Measurements from ENCODE around the gene IGF1R. TPM values are rescaled to one million over a fixed set of nuclear protein-coding genes. Genes with fewer than 3 reads are reported as not detected.

The IGF1R gene
- total RNA-seq, 5 donors from 2014 or later (not counting 1 experiment from before 2014, with no cell fraction given): 40.3 to 97.2 (median 79.4) TPM

- ChIA-PET CTCF (no interaction called here), POLR2A (no interaction called here)
- Histone ChIP-seq H3K27me3 (replicated peaks in 1 of 2; ENCODE audit: control insufficient read depth in 2 of 2, extremely low read depth in 1 of 2, insufficient read depth in 2 of 2, low read length in 1 of 2) (no peaks in the 10 kb centered on the region), H3K36me3 (ENCODE audit: control insufficient read depth in 2 of 2, extremely low read depth in 1 of 2, insufficient read depth in 1 of 2, low read length in 1 of 2) (no peaks in the 10 kb centered on the region), H3K4me3 (ENCODE audit: control insufficient read depth in 1 of 2, extremely low read depth in 1 of 2, low read length in 1 of 2) (no peak overlapping the region), H3K27ac (ENCODE audit: low read length) (no peak overlapping the region), H3K9me3 (no peaks in the 10 kb centered on the region), H3K4me1 (ENCODE audit: control insufficient read depth in 1 of 2, extremely low read depth in 1 of 2, insufficient read depth in 2 of 2, low read length in 2 of 2) (peaks cover 5 to 7% of the 10 kb centered on the region in 2 experiments)
- Mint-ChIP-seq H3K36me3 (no peaks in the 10 kb centered on the region), H3K4me3 (no peak overlapping the region), H3K27ac (no peak overlapping the region), H3K4me1 (peaks cover 51 to 60% (median 58%) of the 10 kb centered on the region in 3 donors), H3K27me3 (peaks cover 0 to 5% of the 10 kb centered on the region in 2 donors), H3K9me3 (no peaks in the 10 kb centered on the region)
- DNase-seq (no peak), ATAC-seq (replicated peaks in 1 of 4) (no peak)
- no CpG with 5 or more reads among the region's 3 CpGs for WGBS (ENCODE audit: insufficient coverage)
These were observed 137.1 kb downstream of the IGF1R start for GRCh38 chr15:98785431-98785806.

GRCh38 chr15:98785807-98786621, 137.7 kb downstream of the IGF1R start:
- no peaks in the 10 kb centered on the region for H3K27me3 ChIP-seq (replicated peaks in 1 of 2; ENCODE audit: control insufficient read depth in 2 of 2, extremely low read depth in 1 of 2, insufficient read depth in 2 of 2, low read length in 1 of 2)
- H3K27ac Mint-ChIP-seq: no peak overlapping the region
- H3K36me3 Mint-ChIP-seq: no peaks in the 10 kb centered on the region
- ATAC-seq (replicated peaks in 1 of 4): no peak
- no peak overlapping the region for H3K4me3 ChIP-seq (ENCODE audit: control insufficient read depth in 1 of 2, extremely low read depth in 1 of 2, low read length in 1 of 2)
- DNase-seq: no peak
- no peaks in the 10 kb centered on the region for H3K36me3 ChIP-seq (ENCODE audit: control insufficient read depth in 2 of 2, extremely low read depth in 1 of 2, insufficient read depth in 1 of 2, low read length in 1 of 2)
- peaks cover 57 to 66% (median 64%) of the 10 kb centered on the region in 3 donors for H3K4me1 Mint-ChIP-seq
- no peaks in the 10 kb centered on the region for H3K9me3 Mint-ChIP-seq
- 78% methylated on average over 9 of the region's 9 CpGs for WGBS (ENCODE audit: insufficient coverage)
- CTCF ChIA-PET: no interaction called here
- no peak overlapping the region for H3K4me3 Mint-ChIP-seq
- H3K27ac ChIP-seq (ENCODE audit: low read length): no peak overlapping the region
- H3K4me1 ChIP-seq (ENCODE audit: control insufficient read depth in 1 of 2, extremely low read depth in 1 of 2, insufficient read depth in 2 of 2, low read length in 2 of 2): peaks cover 5 to 7% of the 10 kb centered on the region in 2 experiments
- POLR2A ChIA-PET: no interaction called here
- peaks cover 0 to 5% of the 10 kb centered on the region in 2 donors for H3K27me3 Mint-ChIP-seq
- H3K9me3 ChIP-seq: no peaks in the 10 kb centered on the region

- POLR2A ChIA-PET: no interaction called here
- no peaks in the 10 kb centered on the region for H3K36me3 ChIP-seq (ENCODE audit: control insufficient read depth in 2 of 2, extremely low read depth in 1 of 2, insufficient read depth in 1 of 2, low read length in 1 of 2)
- H3K4me3 Mint-ChIP-seq: no peak overlapping the region
- no peaks in the 10 kb centered on the region for H3K36me3 Mint-ChIP-seq
- H3K9me3 Mint-ChIP-seq: no peaks in the 10 kb centered on the region
- no peak for ATAC-seq (replicated peaks in 1 of 4)
- H3K27ac ChIP-seq (ENCODE audit: low read length): no peak overlapping the region
- no peak overlapping the region for H3K27ac Mint-ChIP-seq
- peaks cover 5 to 7% of the 10 kb centered on the region in 2 experiments for H3K4me1 ChIP-seq (ENCODE audit: control insufficient read depth in 1 of 2, extremely low read depth in 1 of 2, insufficient read depth in 2 of 2, low read length in 2 of 2)
- H3K4me3 ChIP-seq (ENCODE audit: control insufficient read depth in 1 of 2, extremely low read depth in 1 of 2, low read length in 1 of 2): no peak overlapping the region
- H3K27me3 ChIP-seq (replicated peaks in 1 of 2; ENCODE audit: control insufficient read depth in 2 of 2, extremely low read depth in 1 of 2, insufficient read depth in 2 of 2, low read length in 1 of 2): no peaks in the 10 kb centered on the region
- H3K9me3 ChIP-seq: no peaks in the 10 kb centered on the region
- H3K27me3 Mint-ChIP-seq: peaks cover 0 to 5% of the 10 kb centered on the region in 2 donors
- DNase-seq: no peak
- CTCF ChIA-PET: no interaction called here
- peaks cover 64 to 73% (median 68%) of the 10 kb centered on the region in 3 donors for H3K4me1 Mint-ChIP-seq
- 90% methylated on average over 9 of the region's 9 CpGs for WGBS (ENCODE audit: insufficient coverage)
These were observed 138.4 kb downstream of the IGF1R start for GRCh38 chr15:98786717-98787116.

- ATAC-seq (replicated peaks in 1 of 4): no peak
- H3K4me1 Mint-ChIP-seq: peaks cover 67 to 75% (median 68%) of the 10 kb centered on the region in 3 donors
- Histone ChIP-seq H3K4me3 (ENCODE audit: control insufficient read depth in 1 of 2, extremely low read depth in 1 of 2, low read length in 1 of 2) (no peak overlapping the region), H3K36me3 (ENCODE audit: control insufficient read depth in 2 of 2, extremely low read depth in 1 of 2, insufficient read depth in 1 of 2, low read length in 1 of 2) (no peaks in the 10 kb centered on the region), H3K4me1 (ENCODE audit: control insufficient read depth in 1 of 2, extremely low read depth in 1 of 2, insufficient read depth in 2 of 2, low read length in 2 of 2) (peaks cover 5 to 7% of the 10 kb centered on the region in 2 experiments), H3K9me3 (no peaks in the 10 kb centered on the region), H3K27ac (ENCODE audit: low read length) (no peak overlapping the region), H3K27me3 (replicated peaks in 1 of 2; ENCODE audit: control insufficient read depth in 2 of 2, extremely low read depth in 1 of 2, insufficient read depth in 2 of 2, low read length in 1 of 2) (no peaks in the 10 kb centered on the region)
- peaks cover 0 to 5% of the 10 kb centered on the region in 2 donors for H3K27me3 Mint-ChIP-seq
- ChIA-PET CTCF (no interaction called here), POLR2A (no interaction called here)
- no peaks in the 10 kb centered on the region for H3K36me3 Mint-ChIP-seq
- H3K4me3 Mint-ChIP-seq: no peak overlapping the region
- DNase-seq: no peak
- H3K27ac Mint-ChIP-seq: no peak overlapping the region
- WGBS (ENCODE audit: insufficient coverage): no CpG with 5 or more reads among the region's 2 CpGs
- no peaks in the 10 kb centered on the region for H3K9me3 Mint-ChIP-seq
These were observed 138.9 kb downstream of the IGF1R start for GRCh38 chr15:98787194-98787593.

GRCh38 chr15:98787936-98788757, 139.8 kb downstream of the IGF1R start:
- H3K4me3 Mint-ChIP-seq: no peak overlapping the region

GRCh38 chr15:98789020-98789419, 140.7 kb downstream of the IGF1R start:
- Mint-ChIP-seq H3K4me1 (peaks cover 67 to 78% (median 73%) of the 10 kb centered on the region in 3 donors), H3K27ac (no peak overlapping the region), H3K4me3 (no peak overlapping the region), H3K36me3 (no peaks in the 10 kb centered on the region), H3K9me3 (no peaks in the 10 kb centered on the region), H3K27me3 (peaks cover 0 to 5% of the 10 kb centered on the region in 2 donors)
- WGBS (ENCODE audit: insufficient coverage): no CpG with 5 or more reads among the region's 4 CpGs
- ChIA-PET CTCF (interaction anchor here in 1 of 2 donors (0.5 kb wide), 1 partner anchor 202 kb away, joined by 3 read pairs; no protein-coding TSS in a partner anchor), POLR2A (interaction anchor here in 1 of 2 donors (0.6 kb wide), 1 partner anchor 58 kb away, joined by 3 read pairs; no protein-coding TSS in a partner anchor)
- ATAC-seq (replicated peaks in 1 of 4) (no peak), DNase-seq (no peak)
- Histone ChIP-seq H3K27ac (ENCODE audit: low read length) (no peak overlapping the region), H3K27me3 (replicated peaks in 1 of 2; ENCODE audit: control insufficient read depth in 2 of 2, extremely low read depth in 1 of 2, insufficient read depth in 2 of 2, low read length in 1 of 2) (no peaks in the 10 kb centered on the region), H3K4me3 (ENCODE audit: control insufficient read depth in 1 of 2, extremely low read depth in 1 of 2, low read length in 1 of 2) (no peak overlapping the region), H3K4me1 (ENCODE audit: control insufficient read depth in 1 of 2, extremely low read depth in 1 of 2, insufficient read depth in 2 of 2, low read length in 2 of 2) (peaks cover 5 to 7% of the 10 kb centered on the region in 2 experiments), H3K36me3 (ENCODE audit: control insufficient read depth in 2 of 2, extremely low read depth in 1 of 2, insufficient read depth in 1 of 2, low read length in 1 of 2) (no peaks in the 10 kb centered on the region), H3K9me3 (no peaks in the 10 kb centered on the region)

More at GRCh38 chr15:98787936-98788757, 139.8 kb downstream of the IGF1R start:
- Mint-ChIP-seq H3K9me3 (no peaks in the 10 kb centered on the region), H3K27ac (no peak overlapping the region), H3K4me1 (peaks cover 70 to 76% (median 71%) of the 10 kb centered on the region in 3 donors), H3K36me3 (no peaks in the 10 kb centered on the region), H3K27me3 (peaks cover 0 to 5% of the 10 kb centered on the region in 2 donors)
- DNase-seq (no peak), ATAC-seq (replicated peaks in 1 of 4) (no peak)
- Histone ChIP-seq H3K4me1 (ENCODE audit: control insufficient read depth in 1 of 2, extremely low read depth in 1 of 2, insufficient read depth in 2 of 2, low read length in 2 of 2) (peaks cover 5 to 7% of the 10 kb centered on the region in 2 experiments), H3K4me3 (ENCODE audit: control insufficient read depth in 1 of 2, extremely low read depth in 1 of 2, low read length in 1 of 2) (no peak overlapping the region), H3K9me3 (no peaks in the 10 kb centered on the region), H3K27me3 (replicated peaks in 1 of 2; ENCODE audit: control insufficient read depth in 2 of 2, extremely low read depth in 1 of 2, insufficient read depth in 2 of 2, low read length in 1 of 2) (no peaks in the 10 kb centered on the region), H3K36me3 (ENCODE audit: control insufficient read depth in 2 of 2, extremely low read depth in 1 of 2, insufficient read depth in 1 of 2, low read length in 1 of 2) (no peaks in the 10 kb centered on the region), H3K27ac (ENCODE audit: low read length) (no peak overlapping the region)
- CTCF ChIA-PET: no interaction called here
- WGBS (ENCODE audit: insufficient coverage): 87% methylated on average over 5 of the region's 9 CpGs
- POLR2A ChIA-PET: interaction anchor here in 1 of 2 donors (0.6 kb wide), 1 partner anchor 57 kb away, joined by 3 read pairs; no protein-coding TSS in a partner anchor
